WI38 (cell line): ENCODE results near the gene CCDC63.

ENCODE experiments used
- H3K4me3 ChIP-seq: 2 replicates; pipeline ENCODE4 v1.5.1; 2011; ENCODE audit warnings: low read depth, mild to moderate bottlenecking, control low read depth, low read length
- TF ChIP-seq, protein P1 (sequence below): IDR thresholded peaks from 2 replicates; pipeline ENCODE4 v1.5.1; 2012; ENCODE audit warnings: low read depth, mild to moderate bottlenecking, control low read depth, low read length

CCDC63 gene

GRCh38 chr12:110908377-110909152 lies 61.8 kb downstream of the CCDC63 start:
- no peak overlapping the region for H3K4me3 ChIP-seq
- TF ChIP-seq, protein P1, sequence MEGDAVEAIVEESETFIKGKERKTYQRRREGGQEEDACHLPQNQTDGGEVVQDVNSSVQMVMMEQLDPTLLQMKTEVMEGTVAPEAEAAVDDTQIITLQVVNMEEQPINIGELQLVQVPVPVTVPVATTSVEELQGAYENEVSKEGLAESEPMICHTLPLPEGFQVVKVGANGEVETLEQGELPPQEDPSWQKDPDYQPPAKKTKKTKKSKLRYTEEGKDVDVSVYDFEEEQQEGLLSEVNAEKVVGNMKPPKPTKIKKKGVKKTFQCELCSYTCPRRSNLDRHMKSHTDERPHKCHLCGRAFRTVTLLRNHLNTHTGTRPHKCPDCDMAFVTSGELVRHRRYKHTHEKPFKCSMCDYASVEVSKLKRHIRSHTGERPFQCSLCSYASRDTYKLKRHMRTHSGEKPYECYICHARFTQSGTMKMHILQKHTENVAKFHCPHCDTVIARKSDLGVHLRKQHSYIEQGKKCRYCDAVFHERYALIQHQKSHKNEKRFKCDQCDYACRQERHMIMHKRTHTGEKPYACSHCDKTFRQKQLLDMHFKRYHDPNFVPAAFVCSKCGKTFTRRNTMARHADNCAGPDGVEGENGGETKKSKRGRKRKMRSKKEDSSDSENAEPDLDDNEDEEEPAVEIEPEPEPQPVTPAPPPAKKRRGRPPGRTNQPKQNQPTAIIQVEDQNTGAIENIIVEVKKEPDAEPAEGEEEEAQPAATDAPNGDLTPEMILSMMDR = no peak

DNA sequence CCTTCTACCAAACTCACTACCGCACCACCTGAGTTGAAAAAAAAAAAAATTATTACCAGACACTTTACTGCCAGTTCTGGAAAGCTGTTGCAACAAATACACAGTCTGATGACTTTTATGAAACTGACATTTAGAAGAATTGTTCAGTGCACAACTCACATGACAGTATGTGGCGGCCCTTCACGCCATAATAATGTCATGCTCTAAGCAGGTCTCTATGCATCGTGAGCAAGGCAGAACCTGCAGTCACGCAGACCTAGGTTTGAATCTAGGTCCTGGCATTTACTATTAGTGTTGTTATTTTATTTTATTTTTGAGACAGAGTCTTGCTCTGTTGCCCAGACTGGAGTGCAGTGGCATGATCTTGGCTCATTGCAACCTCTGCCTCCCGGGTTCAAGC lies 65.5 kb downstream of the CCDC63 start:
- no peak overlapping the region for H3K4me3 ChIP-seq
- TF ChIP-seq, protein P1 = no peak

GRCh38 chr12:110913119-110914056 lies 66.6 kb downstream of the CCDC63 start:
- TF ChIP-seq, protein P1 = no peak
- no peak overlapping the region for H3K4me3 ChIP-seq

DNA sequence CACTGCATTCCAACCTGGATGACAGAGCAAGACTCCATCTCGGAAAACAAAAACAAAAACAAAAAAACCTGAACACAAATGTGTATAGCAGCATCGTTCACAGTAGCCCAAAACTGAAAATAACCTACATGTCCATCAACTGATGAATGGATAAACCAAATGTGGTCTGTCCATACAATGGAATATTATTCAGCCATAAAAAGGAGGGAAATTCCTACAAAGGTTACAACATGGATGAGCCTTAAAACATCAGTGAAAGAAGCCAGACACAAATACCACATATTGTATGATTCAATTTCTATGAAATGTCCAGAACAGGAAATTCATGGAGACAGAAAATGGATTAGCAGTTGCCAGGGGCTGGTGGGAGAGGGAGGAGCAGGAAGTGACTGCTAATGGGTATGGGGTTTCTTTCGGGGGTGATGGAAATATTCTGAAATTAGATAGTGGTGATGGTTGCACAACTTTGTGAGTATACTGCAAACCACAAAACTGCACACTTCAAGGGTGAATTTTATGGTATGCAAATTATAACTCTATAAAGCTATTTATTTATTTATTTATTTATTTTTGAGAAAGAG lies 69.6 kb downstream of the CCDC63 start:
- no peak overlapping the region for H3K4me3 ChIP-seq
- TF ChIP-seq, protein P1 = no peak

DNA sequence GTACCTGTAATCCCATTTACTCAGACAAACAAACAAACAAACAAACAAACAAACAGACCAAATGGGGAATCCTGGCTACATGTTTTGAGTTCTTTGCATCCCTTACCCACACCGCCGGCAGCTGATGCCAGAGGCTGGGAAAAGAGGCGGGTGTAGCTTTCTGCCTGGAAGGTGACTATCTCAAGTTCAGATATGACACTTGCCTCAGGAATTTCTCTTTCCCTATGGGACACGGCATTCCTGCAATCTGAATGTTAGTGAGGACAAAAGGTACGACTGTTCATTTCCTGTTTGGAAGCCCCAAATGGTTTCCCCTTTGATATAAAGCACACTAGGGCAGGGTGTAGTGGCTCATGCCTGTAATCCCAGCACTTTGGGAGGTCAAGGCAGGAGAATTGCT lies 70.7 kb downstream of the CCDC63 start:
- H3K4me3 ChIP-seq = no peak overlapping the region
- TF ChIP-seq, protein P1 = no peak

DNA sequence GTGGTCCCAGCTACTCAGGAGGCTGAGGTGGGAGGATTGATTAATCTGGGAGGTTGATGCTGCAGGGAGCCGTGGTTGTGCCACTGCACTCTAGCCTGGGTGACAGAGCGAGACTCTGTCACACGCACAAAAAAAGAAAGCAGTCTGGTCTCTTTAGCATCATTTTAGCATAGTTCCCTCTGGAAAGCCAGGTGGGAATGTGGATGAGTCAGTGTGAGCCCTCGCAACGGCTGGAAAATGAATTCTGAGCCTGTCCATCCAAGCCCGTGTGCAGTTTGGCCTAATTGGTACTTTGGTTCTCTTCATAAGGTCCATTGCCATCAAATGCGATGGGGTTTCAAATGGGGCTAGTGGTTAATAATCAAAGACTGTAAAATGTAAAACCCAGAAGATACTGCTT lies 71.2 kb downstream of the CCDC63 start:
- TF ChIP-seq, protein P1 = no peak
- H3K4me3 ChIP-seq = no peak overlapping the region
